HG03280 (cell line): ENCODE results near the gene SLC17A1.

Source experiments
- ATAC-seq: cut with Tn5 transposase; IDR thresholded peaks from one replicate; pipeline ENCODE4 v1.9.1; 2021; ENCODE audit warnings: mild to moderate bottlenecking, moderate library complexity; ENCODE audit not compliant: unreplicated experiment

Gene SLC17A1, protein sequence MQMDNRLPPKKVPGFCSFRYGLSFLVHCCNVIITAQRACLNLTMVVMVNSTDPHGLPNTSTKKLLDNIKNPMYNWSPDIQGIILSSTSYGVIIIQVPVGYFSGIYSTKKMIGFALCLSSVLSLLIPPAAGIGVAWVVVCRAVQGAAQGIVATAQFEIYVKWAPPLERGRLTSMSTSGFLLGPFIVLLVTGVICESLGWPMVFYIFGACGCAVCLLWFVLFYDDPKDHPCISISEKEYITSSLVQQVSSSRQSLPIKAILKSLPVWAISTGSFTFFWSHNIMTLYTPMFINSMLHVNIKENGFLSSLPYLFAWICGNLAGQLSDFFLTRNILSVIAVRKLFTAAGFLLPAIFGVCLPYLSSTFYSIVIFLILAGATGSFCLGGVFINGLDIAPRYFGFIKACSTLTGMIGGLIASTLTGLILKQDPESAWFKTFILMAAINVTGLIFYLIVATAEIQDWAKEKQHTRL

DNA sequence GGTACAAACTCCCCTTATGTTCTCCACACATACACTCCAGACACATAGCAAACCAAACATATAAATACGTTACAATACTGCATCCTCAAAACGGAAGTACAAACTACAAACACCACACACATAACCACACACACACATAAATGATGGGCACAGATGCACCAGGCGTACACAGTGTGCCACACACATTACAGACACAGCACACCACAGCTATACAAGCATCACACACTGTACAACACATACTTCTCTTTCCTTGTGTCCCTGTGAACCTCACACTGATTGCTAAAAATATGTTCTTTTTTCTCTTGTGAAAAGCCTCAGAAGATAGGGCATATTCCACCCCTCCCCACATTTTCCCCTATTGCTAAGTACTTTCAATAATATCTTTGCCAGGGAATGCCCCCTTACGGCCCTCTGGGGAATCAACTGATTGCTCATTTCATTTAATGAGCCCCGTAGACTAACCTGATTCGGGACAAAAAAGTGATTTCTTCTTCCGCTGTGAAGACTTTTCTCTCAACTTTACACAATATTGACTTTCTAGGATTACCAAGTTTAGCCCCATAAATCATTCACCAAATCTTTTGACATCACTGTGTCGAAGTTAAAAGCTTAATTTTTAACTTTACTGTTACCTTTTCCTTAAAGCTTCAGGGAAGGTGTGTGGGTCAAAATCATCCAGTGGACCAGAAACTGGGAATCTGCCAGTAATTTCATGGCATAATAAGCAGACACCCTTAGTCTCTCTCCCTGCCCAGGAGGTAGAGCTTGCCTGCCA is at the start of gene SLC17A1:
TSS of gene SLC17A1 (minus strand) at position 521 of the 775 bp plus-strand sequence. CDS start 1,495 bp downstream, outside the sequence.
- ATAC-seq = no peak

DNA sequence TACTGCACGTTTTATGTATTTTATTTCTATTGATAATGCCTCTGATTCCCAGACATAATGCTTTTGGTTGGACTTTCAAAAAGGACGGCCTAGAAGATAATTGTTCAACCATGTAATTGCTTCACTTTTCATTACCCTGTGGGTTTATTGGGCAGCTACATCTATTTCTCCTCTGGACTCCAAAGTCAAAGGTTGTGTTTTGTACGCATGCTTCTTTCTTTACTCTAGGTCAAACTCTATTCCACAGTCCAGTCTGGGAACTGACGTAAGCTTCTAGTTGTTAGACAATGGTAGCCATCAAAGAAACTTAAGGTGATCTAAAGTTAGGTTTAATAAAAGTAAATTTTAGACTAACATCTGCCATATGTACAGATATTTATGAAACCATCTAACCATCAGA is 48.7 kb upstream of the SLC17A1 start:
- no peak for ATAC-seq

DNA sequence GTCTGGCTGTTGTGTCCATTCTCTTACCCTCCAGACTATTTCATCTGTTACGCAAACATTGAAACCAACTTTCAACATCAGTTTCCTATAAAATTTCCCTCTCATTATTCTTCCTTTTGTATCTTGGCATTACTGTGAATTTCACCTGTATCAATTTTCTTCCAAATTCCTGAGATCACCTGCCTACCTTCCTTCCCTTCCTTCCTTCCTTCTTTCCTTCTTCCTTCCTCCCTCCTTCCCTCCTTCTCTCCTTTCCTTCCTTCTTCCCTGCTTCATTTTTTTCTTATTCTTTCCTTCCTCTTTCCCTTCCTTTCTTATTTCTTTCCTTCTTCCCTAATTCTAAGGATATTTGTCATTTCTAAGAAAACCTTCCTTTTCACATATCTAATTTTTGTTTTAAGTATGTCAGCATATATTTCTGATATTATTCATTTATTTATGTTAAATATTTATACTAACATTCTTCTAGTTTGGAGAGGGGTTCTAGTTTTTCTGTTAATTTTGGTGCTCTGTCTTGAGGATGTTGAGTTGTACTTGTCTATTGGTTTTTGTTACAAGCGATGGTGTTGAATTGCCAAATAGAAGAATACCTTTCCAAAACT is 47.0 kb upstream of the SLC17A1 start:
- ATAC-seq = no peak

DNA sequence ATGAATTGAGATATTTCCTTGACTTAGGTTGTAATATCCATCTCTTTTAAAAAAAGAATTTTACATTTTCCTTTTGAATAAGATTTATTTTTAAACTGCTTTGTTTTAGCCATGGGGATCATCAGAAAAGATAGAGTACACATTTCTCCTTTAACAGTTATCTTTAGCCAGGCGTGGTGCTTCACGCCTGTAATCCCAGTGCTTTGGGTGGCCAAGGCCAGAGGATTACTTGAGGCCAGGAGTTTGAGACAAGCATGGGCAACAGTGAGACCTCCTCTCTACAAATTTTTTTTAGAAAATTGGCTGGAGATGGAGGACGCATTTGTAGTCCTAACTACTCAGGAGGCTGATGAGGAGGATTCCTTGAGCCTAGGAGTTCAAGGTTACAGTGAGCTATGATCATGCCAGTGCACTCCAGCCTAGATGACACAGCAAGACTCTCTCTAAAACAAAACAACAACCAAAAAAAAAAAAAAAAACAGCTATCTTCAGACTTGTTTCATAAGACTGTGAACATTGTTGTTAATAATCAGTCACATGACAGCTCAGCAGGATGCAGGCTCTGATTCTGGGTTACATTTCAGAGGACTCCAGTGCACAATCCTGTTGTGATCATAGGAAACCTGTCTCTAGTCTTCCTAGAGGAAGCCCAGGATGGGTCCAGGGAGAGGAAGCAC is 44.2 kb upstream of the SLC17A1 start:
- no peak for ATAC-seq

DNA sequence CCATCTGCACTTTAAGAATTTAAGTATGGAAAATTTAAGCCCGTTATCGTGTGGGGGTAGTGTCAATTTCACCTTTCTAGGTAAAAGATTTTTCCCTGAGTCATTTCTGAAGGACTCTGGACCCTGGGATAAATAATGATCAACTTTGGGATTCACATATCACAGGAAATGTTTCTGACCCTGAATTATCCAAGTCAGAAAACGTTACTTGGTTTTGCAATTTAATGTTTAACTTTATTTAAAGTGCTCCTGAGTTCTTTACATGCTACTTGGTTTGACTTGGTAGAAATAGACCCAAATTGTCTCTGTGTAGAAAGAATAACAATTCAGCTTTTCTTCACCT is 43.7 kb upstream of the SLC17A1 start:
- ATAC-seq = no peak

DNA sequence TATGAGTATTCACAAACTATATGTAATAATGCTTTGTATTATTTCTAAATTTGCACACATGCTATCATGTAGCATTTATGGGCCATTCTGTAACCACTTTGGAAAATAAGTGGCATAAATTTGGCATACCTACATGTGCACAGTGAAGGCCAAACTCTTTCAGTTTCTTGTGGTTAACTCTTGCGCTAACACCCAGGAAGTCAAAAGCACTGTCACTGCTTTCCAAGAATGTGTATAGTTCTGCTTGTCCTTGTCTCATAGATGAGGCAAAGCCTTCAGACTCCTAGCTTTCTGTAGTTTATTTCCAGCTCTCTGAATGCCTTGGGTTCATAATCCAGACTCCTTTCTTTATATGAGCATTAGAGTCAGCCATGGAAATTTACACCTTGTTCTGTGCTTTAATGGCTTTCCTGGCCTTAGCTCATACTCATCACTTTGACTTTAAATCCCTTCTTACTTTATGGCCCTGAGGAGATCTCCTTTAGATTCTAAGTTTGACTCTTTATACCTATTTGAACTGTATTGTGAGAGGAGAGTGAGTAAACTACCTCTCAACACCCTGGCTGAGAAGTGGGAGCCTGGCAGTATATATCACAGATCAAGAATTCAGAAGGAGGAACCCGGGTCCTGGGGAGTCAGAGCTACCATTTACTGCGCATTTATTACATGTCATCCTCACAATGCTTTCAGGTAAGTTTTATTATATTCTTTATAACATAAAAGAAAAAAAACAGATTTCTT is 43.1 kb upstream of the SLC17A1 start:
- ATAC-seq = no peak

DNA sequence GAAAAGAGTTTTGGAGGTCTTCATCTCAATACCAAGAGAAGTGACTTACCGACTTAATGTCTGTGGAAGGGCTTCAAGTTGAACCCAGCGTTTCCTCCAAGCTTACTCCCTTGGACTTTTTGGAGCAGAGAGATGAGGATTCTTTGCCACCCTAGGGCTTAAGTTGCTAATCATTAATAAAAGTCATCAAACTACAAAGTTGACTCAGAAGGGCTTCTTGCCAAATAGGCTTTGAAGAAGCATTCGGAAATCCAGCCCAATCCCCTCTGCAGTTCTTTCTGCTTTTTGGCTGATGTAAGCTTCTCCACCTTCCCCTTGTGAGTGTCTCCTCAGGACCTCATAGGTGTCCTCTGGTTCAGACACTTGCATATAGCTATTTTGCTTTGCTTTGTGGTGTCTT is 42.3 kb upstream of the SLC17A1 start, which contains the start of gene SLC17A3:
TSS of gene SLC17A3 (minus strand) at position 126 of the 400 bp plus-strand sequence. CDS start 5,856 bp downstream, outside the sequence.
- ATAC-seq = no peak

DNA sequence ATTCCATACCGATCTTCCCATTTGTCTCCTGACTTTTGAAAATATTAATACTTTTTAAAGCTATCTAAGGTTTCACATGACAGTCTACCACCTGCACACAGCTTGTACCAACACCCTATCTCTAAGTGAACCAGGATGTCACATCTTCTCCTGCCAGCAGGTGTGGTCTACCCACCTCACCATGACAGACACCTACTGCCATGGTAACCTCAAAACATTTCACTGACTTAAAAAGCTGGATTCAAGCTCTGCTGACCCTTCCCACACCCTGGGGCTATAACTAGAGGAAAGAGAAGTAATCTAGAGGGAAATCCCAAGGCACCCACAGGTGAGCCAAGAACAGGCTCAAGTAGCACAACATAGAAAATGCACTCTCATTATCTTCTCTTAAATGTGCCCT is 41.0 kb upstream of the SLC17A1 start:
- ATAC-seq = no peak

DNA sequence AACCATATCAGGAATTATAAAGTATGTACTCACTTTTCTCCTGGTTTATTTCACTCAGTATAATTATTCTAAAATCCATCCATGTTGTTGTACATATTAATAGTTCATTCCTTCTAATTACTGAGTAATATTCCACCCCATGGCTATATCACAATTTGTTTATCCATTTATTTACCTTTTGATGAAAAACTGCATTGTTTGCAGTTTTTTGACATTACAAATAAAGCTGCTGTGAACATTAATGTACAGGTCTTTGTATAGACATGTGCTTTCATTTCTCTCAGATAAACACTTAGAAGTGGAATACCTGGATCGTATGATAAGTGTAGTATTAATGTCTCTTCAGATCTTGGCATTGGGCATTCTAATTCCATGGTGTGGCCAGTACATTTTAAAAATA is 38.0 kb upstream of the SLC17A1 start:
- ATAC-seq = no peak

DNA sequence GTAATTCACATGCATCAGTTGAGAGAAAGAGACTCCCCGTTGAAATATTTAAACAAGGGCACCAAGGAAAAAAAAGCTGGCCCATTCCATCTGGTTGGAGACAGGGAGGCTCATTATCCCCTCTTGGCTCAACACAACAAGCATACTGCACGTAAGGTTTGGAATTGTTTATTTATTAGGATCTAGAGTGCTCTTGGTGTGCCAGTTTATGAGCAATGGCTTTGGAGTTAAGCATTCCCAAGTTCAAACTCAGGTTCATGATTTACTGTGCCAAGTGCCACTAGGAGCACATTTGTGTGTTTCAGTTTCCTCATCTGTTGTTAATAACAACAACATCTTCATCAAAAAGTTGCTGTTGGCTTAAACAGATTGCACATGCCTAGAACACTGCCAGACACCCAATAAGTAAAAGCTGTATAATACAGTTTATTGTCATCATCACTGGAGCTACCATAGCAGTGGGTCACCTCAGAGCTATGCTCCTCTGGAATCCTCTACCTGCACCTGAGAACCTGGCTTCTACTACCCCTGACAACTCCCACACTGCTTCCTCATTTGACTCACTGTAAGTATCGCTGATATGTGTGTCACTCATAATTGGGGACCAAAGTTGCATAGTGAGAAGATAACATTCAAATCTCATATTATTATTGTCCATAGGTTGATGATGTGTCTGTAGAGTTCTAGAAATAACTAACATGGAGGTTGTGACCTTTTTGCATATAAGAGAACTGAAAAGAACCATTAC is 36.8 kb upstream of the SLC17A1 start:
- no peak for ATAC-seq

DNA sequence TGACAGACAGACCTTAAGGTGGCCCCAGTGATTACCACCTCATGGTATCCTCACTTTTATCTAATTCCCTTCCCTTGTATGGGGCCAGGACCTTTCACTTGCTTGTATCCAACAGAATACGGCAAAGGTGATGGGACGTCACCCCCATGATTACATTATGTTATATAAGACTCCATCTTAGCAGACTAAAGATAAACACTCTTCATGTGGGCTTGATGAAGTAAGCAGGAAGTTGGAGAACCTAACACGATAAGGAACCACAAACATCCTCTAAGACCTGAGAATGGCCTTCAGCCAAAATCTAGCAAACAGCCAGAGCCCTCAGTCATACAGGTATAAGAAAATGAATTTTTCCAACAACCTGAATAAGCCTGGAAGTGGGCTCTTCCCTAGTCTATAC is 34.2 kb upstream of the SLC17A1 start:
- no peak for ATAC-seq

DNA sequence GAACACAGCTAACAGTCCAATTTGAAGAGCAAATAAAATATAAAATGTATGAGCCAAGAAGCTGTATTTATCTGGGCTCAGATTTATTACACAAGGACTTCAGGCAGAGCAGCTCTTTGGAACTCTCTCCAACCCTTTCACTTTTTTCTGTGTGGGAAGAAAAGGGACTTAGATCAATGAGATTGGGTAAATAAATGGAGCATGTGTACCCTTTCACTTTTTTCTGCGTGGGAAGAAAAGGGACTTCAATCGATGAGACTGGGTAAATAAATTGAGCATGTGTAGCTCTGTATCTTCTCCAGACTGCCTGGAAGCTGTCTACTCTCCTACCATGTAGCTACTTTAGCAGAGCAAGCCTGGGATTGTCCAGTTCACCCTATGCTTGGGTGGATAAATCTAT is 31.5 kb upstream of the SLC17A1 start:
- no peak for ATAC-seq

DNA sequence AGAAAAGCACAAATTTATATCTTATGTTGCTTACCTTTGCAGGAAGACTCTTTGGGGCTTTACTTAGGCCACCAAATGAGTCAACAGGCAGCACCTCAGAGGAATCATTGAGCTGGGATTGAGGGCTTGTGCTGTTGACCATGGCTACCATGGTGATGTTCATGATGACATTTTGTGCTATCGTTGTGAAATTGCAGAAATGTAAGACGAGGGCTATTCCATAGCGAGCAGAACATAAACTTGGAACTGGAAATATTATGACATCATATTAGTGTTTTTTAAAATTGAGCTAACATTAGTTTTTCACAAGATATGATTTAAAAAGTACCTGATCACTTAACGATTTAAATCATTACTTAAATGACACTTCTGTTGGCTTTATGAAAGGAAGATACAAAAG is 30.3 kb upstream of the SLC17A1 start:
- ATAC-seq = no peak

DNA sequence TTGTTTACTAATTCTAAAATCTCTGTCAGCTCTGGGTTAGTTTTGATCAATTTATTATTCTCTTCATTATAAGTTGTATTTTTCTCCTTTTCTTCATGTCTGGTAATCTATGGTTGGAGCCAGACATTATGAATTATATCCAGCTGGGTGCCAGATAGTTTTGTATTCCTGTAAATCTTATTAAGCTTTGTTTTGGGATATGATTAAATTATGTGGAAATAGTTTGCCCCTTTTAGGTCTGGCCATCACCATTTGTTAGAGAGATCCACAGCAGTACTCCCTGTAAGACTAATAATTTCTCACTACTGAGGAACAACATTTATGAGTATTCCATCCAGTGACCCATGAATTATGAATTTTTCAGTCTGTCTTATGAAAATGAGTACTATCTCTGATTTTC is 20.9 kb upstream of the SLC17A1 start:
- no peak for ATAC-seq

DNA sequence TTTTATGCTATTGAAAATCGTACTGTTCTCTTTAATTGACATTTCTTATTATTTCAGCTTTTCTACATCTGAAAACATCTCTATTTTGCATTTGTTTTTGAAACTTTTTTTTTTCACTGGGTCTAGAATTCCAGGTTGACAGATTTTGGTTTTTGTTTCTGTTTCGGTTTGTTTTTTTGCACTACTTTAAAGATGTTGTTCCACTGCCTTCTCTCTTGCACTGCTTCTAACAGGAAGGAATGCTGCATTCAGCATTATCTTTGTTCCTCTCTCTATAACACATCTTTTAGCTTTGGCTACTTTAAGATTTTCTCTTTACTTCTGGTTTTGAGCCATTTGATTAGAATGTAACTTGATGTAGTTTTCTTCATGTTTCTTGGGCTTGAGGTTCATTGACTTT is 20.1 kb upstream of the SLC17A1 start:
- no peak for ATAC-seq

DNA sequence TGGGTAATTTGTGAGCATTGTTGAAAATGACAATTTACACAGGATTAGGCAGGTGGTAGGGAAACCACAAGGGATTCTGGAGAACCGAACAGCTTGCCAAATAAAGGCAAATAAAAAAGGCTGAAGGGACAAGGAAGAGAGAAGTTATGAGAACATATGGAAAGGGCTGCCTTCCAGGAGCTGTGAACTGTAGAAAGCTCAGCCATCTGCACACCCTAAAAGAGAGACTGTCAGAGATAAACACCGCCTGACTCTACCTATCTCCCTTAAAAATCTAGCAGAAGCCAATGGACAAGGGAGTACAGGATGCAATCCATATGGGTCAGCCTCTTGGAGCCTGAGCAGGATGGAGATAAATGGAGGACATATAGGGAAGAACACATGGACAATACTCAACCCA is 12.7 kb upstream of the SLC17A1 start:
- no peak for ATAC-seq

DNA sequence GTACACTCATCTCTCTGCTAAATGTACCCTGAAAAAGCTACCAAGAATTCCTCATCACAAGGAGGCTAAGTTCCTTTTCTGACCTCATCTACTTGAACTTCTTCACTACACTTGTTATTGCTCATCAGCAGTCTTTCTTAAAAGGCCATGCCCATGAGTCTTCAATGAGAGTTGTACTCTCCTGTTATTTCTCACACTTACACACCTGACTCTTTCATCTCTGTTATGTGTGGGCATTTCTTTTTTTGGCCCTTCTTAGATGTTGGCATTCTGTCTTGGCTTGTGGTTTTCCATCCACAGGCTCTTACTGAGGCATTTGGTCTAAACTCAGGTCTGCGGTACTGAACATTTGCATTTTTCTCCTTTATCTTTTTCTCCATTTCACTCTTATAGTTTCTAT is 10.7 kb upstream of the SLC17A1 start:
- no peak for ATAC-seq

DNA sequence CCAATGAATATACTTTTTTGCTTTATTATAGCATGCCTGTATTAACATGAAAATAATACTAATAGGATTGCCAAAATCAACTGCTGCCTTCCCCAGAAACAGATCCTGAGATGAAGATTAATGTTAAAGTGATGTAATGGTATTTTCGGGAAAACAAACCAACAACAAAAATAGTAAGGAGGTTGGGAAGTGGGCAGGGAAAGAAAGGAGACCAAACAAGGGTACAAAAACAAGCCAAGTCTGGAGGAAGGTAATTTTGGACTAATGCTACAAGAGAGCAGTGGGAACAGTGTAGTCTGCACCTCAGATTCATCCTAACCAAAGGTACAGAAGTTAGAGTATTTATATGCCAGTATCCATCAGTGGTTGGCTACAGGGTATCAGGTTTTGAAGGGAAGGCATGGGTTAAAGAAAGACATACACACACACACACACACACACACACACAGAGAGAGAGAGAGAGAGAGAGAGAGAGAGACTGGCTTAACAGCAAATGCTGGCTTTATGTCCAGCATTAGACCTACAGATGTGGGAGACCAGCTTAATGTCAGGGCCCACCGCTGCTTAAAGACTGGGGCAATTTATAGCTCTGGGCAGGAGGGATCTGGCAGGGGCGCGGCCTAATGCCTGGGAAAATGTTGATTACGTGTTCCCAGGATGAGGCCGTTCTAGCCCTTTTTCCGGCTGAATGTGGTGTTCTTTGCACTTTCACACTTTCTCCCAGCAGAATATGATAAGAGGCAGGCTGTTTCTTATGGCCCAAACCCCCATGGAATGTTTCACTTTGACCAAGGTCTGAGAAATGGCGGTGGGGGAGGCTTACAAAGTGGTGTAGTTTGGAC is 3.8 kb upstream of the SLC17A1 start:
- no peak for ATAC-seq

DNA sequence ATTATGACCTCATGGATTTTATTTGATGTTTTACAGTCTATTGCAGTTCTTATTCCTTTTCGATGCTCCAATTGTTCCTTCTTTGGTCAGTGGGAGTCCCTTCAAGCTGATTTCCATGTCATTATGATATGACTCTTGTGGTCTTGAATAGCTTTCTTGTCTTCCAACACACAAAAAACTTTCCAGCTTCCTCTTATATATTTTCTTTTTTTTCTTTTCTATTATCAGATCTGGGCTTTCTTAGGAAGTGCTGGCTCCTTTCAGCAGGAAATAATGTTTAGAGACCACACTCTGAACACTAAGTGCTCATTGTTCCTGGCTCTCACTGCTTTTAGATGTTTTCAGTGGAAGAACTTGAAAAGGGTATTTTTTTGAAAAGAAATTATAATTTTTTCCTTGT is 3.1 kb upstream of the SLC17A1 start:
- no peak for ATAC-seq
